KBM-7 (cell line): ENCODE data around the gene XCR1.

ENCODE experiments used
- DNase-seq: peaks from one replicate; pipeline ENCODE4 v3.0.0-alpha.2; 2015
- in situ Hi-C: fragments of 300-500 bp; cut with MboI; formaldehyde crosslinking; loops from 2 replicates; pipeline ENCODE4 v1.14.3; 2020; ENCODE audit warnings: low sequenced_read_pairs, low pct_unique_long_range_greater_than_20kb, mixed read lengths

XCR1 gene

GRCh38 chr3:45988804-45989203 lies 38.5 kb downstream of the XCR1 start:
- DNase-seq = no peak

GRCh38 chr3:45988362-45988761 lies 38.9 kb downstream of the XCR1 start:
- no peak for DNase-seq
- in situ Hi-C loops = no loop called here

More at GRCh38 chr3:45988804-45989203, 38.5 kb downstream of the XCR1 start:
- in situ Hi-C loops = no loop called here

- DNase-seq = no peak
- in situ Hi-C loops = no loop called here
These were observed 39.7 kb downstream of the XCR1 start for GRCh38 chr3:45987368-45988291.

GRCh38 chr3:45986303-45986982 lies 40.8 kb downstream of the XCR1 start:
- in situ Hi-C loops = no loop called here
- no peak for DNase-seq

- DNase-seq = no peak
- in situ Hi-C loops = no loop called here
These were observed 41.6 kb downstream of the XCR1 start for GRCh38 chr3:45985532-45986302.

GRCh38 chr3:45984331-45985312 lies 42.7 kb downstream of the XCR1 start:
- in situ Hi-C loops = no loop called here
- no peak for DNase-seq

- in situ Hi-C loops = no loop called here
- DNase-seq = no peak
These were observed 43.5 kb downstream of the XCR1 start for GRCh38 chr3:45983770-45984169.

- in situ Hi-C loops = no loop called here
- no peak for DNase-seq
These were observed 45.8 kb downstream of the XCR1 start for GRCh38 chr3:45981346-45982074.

- DNase-seq = no peak
- in situ Hi-C loops = no loop called here
These were observed 46.5 kb downstream of the XCR1 start for GRCh38 chr3:45980819-45981218.

- in situ Hi-C loops = no loop called here
These were observed 47.0 kb downstream of the XCR1 start for GRCh38 chr3:45980229-45980813.

GRCh38 chr3:45979378-45979777 lies 47.9 kb downstream of the XCR1 start:
- in situ Hi-C loops = no loop called here
- DNase-seq = no peak

More at GRCh38 chr3:45980229-45980813, 47.0 kb downstream of the XCR1 start:
- no peak for DNase-seq

GRCh38 chr3:45978006-45978761 lies 49.1 kb downstream of the XCR1 start:
- no peak for DNase-seq
- in situ Hi-C loops = no loop called here

- peak; percentile 35 for DNase-seq
- in situ Hi-C loops = no loop called here
These were observed 50.8 kb downstream of the XCR1 start for GRCh38 chr3:45976191-45977091.

GRCh38 chr3:45975686-45976085 lies 51.6 kb downstream of the XCR1 start:
- in situ Hi-C loops = no loop called here
- no peak for DNase-seq

- no peak for DNase-seq
- in situ Hi-C loops = no loop called here
These were observed 52.6 kb downstream of the XCR1 start for GRCh38 chr3:45974686-45975085.
